HepG2 (cell line): ENCODE measurements around the gene LTA. TPM values are rescaled to one million over a fixed set of nuclear protein-coding genes. Genes with fewer than 3 reads are reported as not detected.

Source experiments
- ARHGAP35 ChIP-seq: sonication (generic); formaldehyde crosslinking; IDR thresholded peaks from 2 replicates; pipeline ENCODE4 v1.9.0; 2022; ENCODE audit warnings: mild to moderate bottlenecking, inconsistent platforms, moderate library complexity, missing genetic modification reagents, borderline replicate concordance
- ARID4A ChIP-seq: sonication (generic); formaldehyde crosslinking; IDR thresholded peaks from 2 replicates; pipeline ENCODE4 v1.5.0; 2020; ENCODE audit warnings: mild to moderate bottlenecking, missing genetic modification reagents, borderline replicate concordance
- BCL6 ChIP-seq: IDR thresholded peaks from 2 replicates; pipeline ENCODE4 v1.6.1; 2016; ENCODE audit warnings: missing genetic modification reagents, missing compliant biosample characterization
- GABPB1 ChIP-seq: IDR thresholded peaks from 2 replicates; pipeline ENCODE4 v1.6.1; 2016; ENCODE audit warnings: mild to moderate bottlenecking, missing genetic modification reagents, moderate library complexity, missing compliant biosample characterization
- GPN1 ChIP-seq: sonication (generic); formaldehyde crosslinking; IDR thresholded peaks from 2 replicates; pipeline ENCODE4 v1.5.1; 2020; ENCODE audit warnings: missing genetic modification reagents, borderline replicate concordance
- HMGXB4 ChIP-seq, 2 experiments: sonication (generic) in 1 of 2; formaldehyde crosslinking in 1 of 2; IDR thresholded peaks; 2 replicates each; pipeline versions ENCODE4 v1.4.0 to v1.6.1; 2018 to 2020; ENCODE audit warnings: missing genetic modification reagents in 2 of 2, borderline replicate concordance in 1 of 2, low read depth in 1 of 2, mild to moderate bottlenecking in 1 of 2, missing biosample characterization in 1 of 2
- HNRNPK ChIP-seq: fragments of 200-400 bp; formaldehyde crosslinking; IDR thresholded peaks from 2 replicates; pipeline ENCODE4 v1.6.1; 2018; ENCODE audit warnings: low read length, low read depth, moderate library complexity, mild to moderate bottlenecking; ENCODE audit not compliant: poor library complexity, severe bottlenecking
- KAT2B ChIP-seq: fragments of 150-350 bp; IDR thresholded peaks from 2 replicates; pipeline ENCODE4 v1.6.1; 2014; ENCODE audit warnings: low read depth, low read length, borderline replicate concordance
- NKX3-1 ChIP-seq: sonication (generic); formaldehyde crosslinking; IDR thresholded peaks from 2 replicates; pipeline ENCODE4 v1.5.0; 2020; ENCODE audit warnings: missing genetic modification reagents
- PAF1 ChIP-seq: IDR thresholded peaks from 2 replicates; pipeline ENCODE4 v1.6.1; 2016; ENCODE audit warnings: missing genetic modification reagents, missing compliant biosample characterization
- PHF8 ChIP-seq: sonication (generic); formaldehyde crosslinking; IDR thresholded peaks from 2 replicates; pipeline ENCODE4 v1.5.0; 2020; ENCODE audit warnings: missing genetic modification reagents
- RAD21 ChIP-seq: fragments of 450-650 bp; formaldehyde crosslinking; IDR thresholded peaks from 2 replicates; pipeline ENCODE4 v1.5.0; 2020; ENCODE audit warnings: mild to moderate bottlenecking
- RAD51 ChIP-seq: fragments of 450-650 bp; IDR thresholded peaks from 2 replicates; pipeline ENCODE4 v1.6.1; 2016; ENCODE audit warnings: borderline replicate concordance
- SETDB1 ChIP-seq: sonication (generic); formaldehyde crosslinking; IDR thresholded peaks from 2 replicates; pipeline ENCODE4 v1.5.1; 2020; ENCODE audit warnings: missing genetic modification reagents, mild to moderate bottlenecking, borderline replicate concordance
- YY1 ChIP-seq: IDR thresholded peaks from 2 replicates; pipeline ENCODE4 v1.6.1; 2011; ENCODE audit warnings: low read length, low read depth, moderate library complexity, mild to moderate bottlenecking; ENCODE audit not compliant: insufficient read depth, insufficient replicate concordance
- ZFP90 ChIP-seq: sonication (generic); formaldehyde crosslinking; IDR thresholded peaks from 2 replicates; pipeline ENCODE4 v1.8.0; 2022; ENCODE audit warnings: missing genetic modification reagents, mild to moderate bottlenecking, inconsistent platforms, borderline replicate concordance
- ZNF282 ChIP-seq: fragments of 450-650 bp; IDR thresholded peaks from 2 replicates; pipeline ENCODE4 v1.6.1; 2018; ENCODE audit not compliant: partially characterized antibody
- ZNF326 ChIP-seq: sonication (generic); formaldehyde crosslinking; IDR thresholded peaks from 2 replicates; pipeline ENCODE4 v1.4.0; 2020; ENCODE audit warnings: missing genetic modification reagents, borderline replicate concordance
- ZNF510 ChIP-seq: sonication (generic); formaldehyde crosslinking; IDR thresholded peaks from 2 replicates; pipeline ENCODE4 v1.4.0; 2020; ENCODE audit warnings: low read depth, mild to moderate bottlenecking, missing genetic modification reagents
- ZNF597 ChIP-seq: sonication (generic); formaldehyde crosslinking; IDR thresholded peaks from 2 replicates; pipeline ENCODE4 v1.5.0; 2020; ENCODE audit warnings: missing genetic modification reagents
- ZNF607 ChIP-seq: sonication (generic); formaldehyde crosslinking; IDR thresholded peaks from 2 replicates; pipeline ENCODE4 v1.5.1; 2020; ENCODE audit warnings: missing genetic modification reagents, mild to moderate bottlenecking, borderline replicate concordance
- ZZZ3 ChIP-seq: sonication (generic); formaldehyde crosslinking; IDR thresholded peaks from 2 replicates; pipeline ENCODE4 v1.4.0; 2020; ENCODE audit warnings: missing genetic modification reagents, mild to moderate bottlenecking, borderline replicate concordance
- polyA plus RNA-seq, 8 experiments: library from polyadenylated mRNA; depleted of rRNA in 3 of 8; stranded (reverse) in 7 of 8; unstranded in 1 of 8; fragments of >200 nt; fragmentation: Illumina TruSeq in 4 of 8; extraction: Trizol in 4 of 8; gene quantifications; 2 replicates each; pipeline versions ENCODE4 v1.2.1 to v1.2.3, GENCODE V29; 2011 to 2016; ENCODE audit warnings: low read depth in 4 of 8, missing spikeins in 1 of 8, mixed read lengths in 1 of 8; ENCODE audit not compliant: insufficient read depth in 1 of 8
- total RNA-seq, 5 experiments: library from RNA; depleted of rRNA; stranded (reverse); fragments of >200 nt; fragmentation: Illumina TruSeq; extraction: Trizol; gene quantifications; 2 replicates each; pipeline ENCODE4 v1.2.3, GENCODE V29; 2016; ENCODE audit warnings: low read depth in 1 of 5

The LTA gene
- total and polyA plus RNA-seq, 2 of the 13 experiments (the other 11 are each of a cell fraction or from before 2014, with no cell fraction given) = 0.09 TPM; not detected in 1

- TF ChIP-seq ZNF607 (no peak; the same call in 1 of the 2 replicates), RAD21 (CRISPR knock-in tag) (peak; percentile 98), ZNF326 (CRISPR knock-in tag) (no peak), GABPB1 (CRISPR knock-in tag) (no peak; the same call in 1 of the 2 replicates), ARID4A (CRISPR knock-in tag) (no peak; the same call in 1 of the 2 replicates), ZNF597 (CRISPR knock-in tag) (no peak), HMGXB4 (CRISPR knock-in tag; IDR thresholded peaks at IDR 0.05; ENCODE audit: borderline replicate concordance in 1 of 2, low read depth in 1 of 2) (peak; percentile 31 to 85), RAD51 (no peak), ARHGAP35 (CRISPR knock-in tag) (no peak), ZZZ3 (CRISPR knock-in tag) (no peak), ZFP90 (CRISPR knock-in tag) (no peak), ZNF510 (CRISPR knock-in tag) (no peak), ZNF282 (no peak), BCL6 (CRISPR knock-in tag) (no peak), PHF8 (CRISPR knock-in tag) (no peak), GPN1 (CRISPR knock-in tag) (no peak), HNRNPK (peak; percentile 37), PAF1 (no peak), YY1 (peak; percentile 65), KAT2B (no peak), SETDB1 (CRISPR knock-in tag) (no peak), NKX3-1 (CRISPR knock-in tag) (no peak)
Measured at GRCh38 chr6:31546339-31546957, 25.6 kb upstream of the LTA start, which contains the start of gene ATP6V1G2 (continued).
